EH (cell line): ENCODE measurements around the gene SWAP70.

Experiments
- DNase-seq: peaks from one replicate; pipeline ENCODE4 v3.0.0-alpha.2; 2015; ENCODE audit warnings: low read depth

The SWAP70 gene

GRCh38 chr11:9753021-9753420 is 89.1 kb downstream of the SWAP70 start:
- peak; percentile 85 for DNase-seq

- DNase-seq = no peak
Measured at GRCh38 chr11:9754010-9754471, 90.2 kb downstream of the SWAP70 start.

GRCh38 chr11:9755561-9756185 is 91.8 kb downstream of the SWAP70 start:
- peak; percentile 97 for DNase-seq

GRCh38 chr11:9756461-9756860 is 92.6 kb downstream of the SWAP70 start:
- no peak for DNase-seq

- DNase-seq = no peak
Measured at GRCh38 chr11:9756878-9757277, 93.0 kb downstream of the SWAP70 start.

- peak; percentile 75 for DNase-seq
Measured at GRCh38 chr11:9757809-9758636, 94.1 kb downstream of the SWAP70 start.

- peak; percentile 84 for DNase-seq
Measured at GRCh38 chr11:9758637-9759518, 95.0 kb downstream of the SWAP70 start.

- peak; percentile 100 for DNase-seq
Measured at GRCh38 chr11:9759519-9760192, 95.8 kb downstream of the SWAP70 start.

- peak; percentile 94 for DNase-seq
Measured at GRCh38 chr11:9760193-9760575, 96.3 kb downstream of the SWAP70 start.

- DNase-seq = no peak
Measured at GRCh38 chr11:9761441-9761945, 97.6 kb downstream of the SWAP70 start.

- no peak for DNase-seq
Measured at GRCh38 chr11:9762531-9762930, 98.7 kb downstream of the SWAP70 start.

- DNase-seq = no peak
Measured at GRCh38 chr11:9763301-9763700, 99.4 kb downstream of the SWAP70 start.

- peak; percentile 93 for DNase-seq
Measured at GRCh38 chr11:9765320-9766101, 101.6 kb downstream of the SWAP70 start.

GRCh38 chr11:9769621-9770020 is 105.7 kb downstream of the SWAP70 start:
- no peak for DNase-seq

GRCh38 chr11:9771071-9771511 is 107.2 kb downstream of the SWAP70 start:
- peak; percentile 20 for DNase-seq

- no peak for DNase-seq
Measured at GRCh38 chr11:9772218-9772617, 108.3 kb downstream of the SWAP70 start.

GRCh38 chr11:9773524-9773923 is 109.6 kb downstream of the SWAP70 start:
- DNase-seq = no peak

- no peak for DNase-seq
Measured at GRCh38 chr11:9774109-9774508, 110.2 kb downstream of the SWAP70 start.

GRCh38 chr11:9774591-9775397 is 110.9 kb downstream of the SWAP70 start:
- DNase-seq = peak; percentile 98

- DNase-seq = no peak
Measured at GRCh38 chr11:9775398-9775779, 111.5 kb downstream of the SWAP70 start.
